PC-9 (cell line): ENCODE results near the gene BMS1. TPM values are rescaled to one million over a fixed set of nuclear protein-coding genes. Genes with fewer than 3 reads are reported as not detected.
"Not testable (repeated sequence)": the region's sequence is repeated elsewhere in the genome, so short reads cannot be mapped to it uniquely, and the experiment has no call there.

ENCODE experiments used
- BruUV-seq: library from RNA; stranded (reverse); fragments of 400-500 nt; replicated peaks from 2 replicates; lab custom pipeline; 2021; lab: Mats Ljungman, UMichigan
- CTCF ChIA-PET: fragments of 300-600 bp; sonication (Branson Sonifier 250); formaldehyde crosslinking; loops from one replicate; lab custom pipeline; 2022; ENCODE audit warnings: antibody characterized with exemption; lab: Charles Lee
- POLR2A ChIA-PET: fragments of 300-600 bp; sonication (Branson Sonifier 250); formaldehyde crosslinking; loops from one replicate; lab custom pipeline; 2022; ENCODE audit warnings: antibody characterized with exemption; ENCODE audit not compliant: unreplicated experiment; lab: Charles Lee
- DNase-seq, 2 experiments: peaks; one replicate each; pipeline versions ENCODE4 v3.0.0 to v3.0.0-alpha.2; 2015 to 2022; ENCODE audit warnings: mixed read lengths in 1 of 2
- H2AFZ ChIP-seq: fragments of 200-600 bp; sonication (generic); 2 replicates; pipeline ENCODE4 v1.8.1; 2017; ENCODE audit warnings: antibody characterized with exemption
- H3F3A ChIP-seq: fragments of 200-600 bp; sonication (generic); 2 replicates; pipeline ENCODE4 v1.8.1; 2017; ENCODE audit warnings: antibody characterized with exemption, mild to moderate bottlenecking, low read depth; ENCODE audit not compliant: insufficient read depth
- H3K27ac ChIP-seq: fragments of 200-600 bp; sonication (generic); 2 replicates; pipeline ENCODE4 v1.6.1; 2016; ENCODE audit warnings: mixed run types
- H3K27me3 ChIP-seq: fragments of 200-600 bp; sonication (generic); 2 replicates; pipeline ENCODE4 v1.6.1; 2016; ENCODE audit warnings: low read depth, mixed run types; ENCODE audit not compliant: insufficient read depth
- H3K36me3 ChIP-seq: fragments of 200-600 bp; sonication (generic); 2 replicates; pipeline ENCODE4 v1.6.1; 2016; ENCODE audit warnings: low read depth, mixed run types
- H3K4me1 ChIP-seq: fragments of 200-600 bp; sonication (generic); replicated peaks from 2 replicates; pipeline ENCODE4 v1.6.1; 2016; ENCODE audit warnings: mixed run types; ENCODE audit not compliant: insufficient read depth
- H3K4me2 ChIP-seq: fragments of 200-600 bp; sonication (generic); 2 replicates; pipeline ENCODE4 v1.6.1; 2017; ENCODE audit warnings: mixed run types
- H3K4me3 ChIP-seq: fragments of 200-600 bp; sonication (generic); 2 replicates; pipeline ENCODE4 v1.6.1; 2016; ENCODE audit warnings: mixed run types
- H3K79me2 ChIP-seq: fragments of 200-600 bp; sonication (generic); 2 replicates; pipeline ENCODE4 v1.6.1; 2017; ENCODE audit warnings: low read depth, mixed run types
- H3K9me2 ChIP-seq: fragments of 200-600 bp; sonication (generic); 2 replicates; pipeline ENCODE4 v1.8.1; 2017; ENCODE audit warnings: mild to moderate bottlenecking; ENCODE audit not compliant: insufficient read depth
- H3K9me3 ChIP-seq: fragments of 200-600 bp; sonication (generic); 2 replicates; pipeline ENCODE4 v1.8.1; 2016; ENCODE audit warnings: low read depth; ENCODE audit not compliant: insufficient read depth
- H4K20me1 ChIP-seq: fragments of 200-600 bp; sonication (generic); 2 replicates; pipeline ENCODE4 v1.8.1; 2017; ENCODE audit not compliant: insufficient read depth
- CTCF ChIP-seq: fragments of 200-600 bp; sonication (generic); conservative IDR thresholded peaks from 2 replicates; pipeline ENCODE4 v1.6.1; 2017; ENCODE audit warnings: mixed run types, antibody characterized with exemption, mild to moderate bottlenecking, moderate library complexity
- EZH2 ChIP-seq: fragments of 200-600 bp; sonication (generic); IDR thresholded peaks from 2 replicates; pipeline ENCODE4 v1.8.0; 2017; ENCODE audit warnings: antibody characterized with exemption, low read depth
- intact Hi-C: fragments of 100-400 bp; cut with micrococcal nuclease; formaldehyde crosslinking; loops from one replicate; pipeline ENCODE4 v1.10.0; 2022; ENCODE audit not compliant: unreplicated experiment
- total RNA-seq: library from RNA; stranded (reverse); gene quantifications from 2 replicates; pipeline ENCODE4 v1.2.3, GENCODE V29; 2021

Gene BMS1
- total RNA-seq, 1 experiment from 2014 or later, result 20.0 TPM

GRCh38 chr10:42809676-42810075 lies 27.1 kb downstream of the BMS1 start:
- BruUV-seq, result no TSS peak
- intact Hi-C loops, result no loop called here

GRCh38 chr10:42812028-42812427 lies 29.4 kb downstream of the BMS1 start:
- CTCF ChIA-PET, result no interaction called here

More at GRCh38 chr10:42809676-42810075, 27.1 kb downstream of the BMS1 start:
- TF ChIP-seq CTCF (no peak), EZH2 (no peak)
- no peak for DNase-seq
- Histone ChIP-seq H3K36me3 (peaks cover 9% of the 10 kb centered on the region; the same call in 1 of the 2 replicates), H3K4me2 (no peak overlapping the region), H4K20me1 (peaks cover 11% of the 10 kb centered on the region; the same call in 1 of the 2 replicates), H3K4me1 (no peaks in the 10 kb centered on the region), H3K9me2 (no peaks in the 10 kb centered on the region), H3F3A (no peaks in the 10 kb centered on the region), H2AFZ (no peak overlapping the region), H3K9me3 (peaks cover 5% of the 10 kb centered on the region; the same call in 1 of the 2 replicates), H3K27me3 (no peaks in the 10 kb centered on the region), H3K4me3 (no peak overlapping the region), H3K27ac (no peak overlapping the region), H3K79me2 (0 out of 2 replicates have a peak, but pooled peaks cover 13% of the 10 kb centered on the region)
- POLR2A ChIA-PET, result no interaction called here
- CTCF ChIA-PET, result no interaction called here

GRCh38 chr10:42813989-42814687 lies 31.5 kb downstream of the BMS1 start:
- H3K4me1 ChIP-seq, BruUV-seq, H3K9me2 ChIP-seq, DNase-seq, H3F3A ChIP-seq, H3K27me3 ChIP-seq, H3K4me3 ChIP-seq, H3K27ac ChIP-seq, H2AFZ ChIP-seq, POLR2A ChIA-PET, H3K9me3 ChIP-seq, H3K4me2 ChIP-seq, CTCF ChIA-PET, intact Hi-C loops: not testable (repeated sequence)
- Histone ChIP-seq H3K79me2 (0 out of 2 replicates have a peak, but pooled peaks cover 13% of the 10 kb centered on the region), H4K20me1 (0 out of 2 replicates have a peak, but pooled peaks cover 19% of the 10 kb centered on the region), H3K36me3 (peaks cover 16% of the 10 kb centered on the region; the same call in 1 of the 2 replicates)

More at GRCh38 chr10:42812028-42812427, 29.4 kb downstream of the BMS1 start:
- DNase-seq, result no peak
- no peak overlapping the region for H3K4me2 ChIP-seq
- 0 out of 2 replicates have a peak, but pooled peaks cover 13% of the 10 kb centered on the region for H3K79me2 ChIP-seq
- POLR2A ChIA-PET, result no interaction called here
- no peaks in the 10 kb centered on the region for H3K4me1 ChIP-seq
- H3K36me3 ChIP-seq, result peaks cover 15% of the 10 kb centered on the region; the same call in 1 of the 2 replicates
- H3K9me2 ChIP-seq, result no peaks in the 10 kb centered on the region
- peaks cover 5% of the 10 kb centered on the region; the same call in 1 of the 2 replicates for H3K9me3 ChIP-seq
- no peak overlapping the region for H3K27ac ChIP-seq
- BruUV-seq, result no TSS peak
- H2AFZ ChIP-seq, result no peak overlapping the region
- 0 out of 2 replicates have a peak, but pooled peaks cover 21% of the 10 kb centered on the region for H4K20me1 ChIP-seq
- no peak overlapping the region for H3K4me3 ChIP-seq
- intact Hi-C loops, result no loop called here
- no peak for TF ChIP-seq EZH2
- no peak for TF ChIP-seq CTCF
- H3F3A ChIP-seq, result no peaks in the 10 kb centered on the region
- no peaks in the 10 kb centered on the region for H3K27me3 ChIP-seq

GRCh38 chr10:42816334-42816733 lies 33.7 kb downstream of the BMS1 start:
- H3K4me2 ChIP-seq, H3K4me1 ChIP-seq, DNase-seq, H3K79me2 ChIP-seq, H2AFZ ChIP-seq, H3K27ac ChIP-seq, H3K27me3 ChIP-seq, H3K4me3 ChIP-seq, H3F3A ChIP-seq, BruUV-seq, intact Hi-C loops, H3K9me3 ChIP-seq, H3K9me2 ChIP-seq: not testable (repeated sequence)
- ChIA-PET CTCF (interaction anchor here (0.6 kb wide), 1 partner anchor 409 kb away, joined by 6 read pairs; no protein-coding TSS in a partner anchor), POLR2A (interaction anchor here (0.7 kb wide), 1 partner anchor 15 kb away, joined by 4 read pairs; no protein-coding TSS in a partner anchor)
- Histone ChIP-seq H4K20me1 (0 out of 2 replicates have a peak, but pooled peaks cover 19% of the 10 kb centered on the region), H3K36me3 (peaks cover 16% of the 10 kb centered on the region; the same call in 1 of the 2 replicates)
